ENCODE measurements around the gene REXO5.
"Not testable (repeated sequence)": the region's sequence is repeated elsewhere in the genome, so short reads cannot be mapped to it uniquely, and the experiment has no call there.

Gene REXO5

GRCh38 chr16:20850981-20851380, 44.7 kb downstream of the REXO5 start:
- DNase-seq = no peak

- no peak for DNase-seq
Observed at GRCh38 chr16:20851601-20852000, 45.3 kb downstream of the REXO5 start.

DNA sequence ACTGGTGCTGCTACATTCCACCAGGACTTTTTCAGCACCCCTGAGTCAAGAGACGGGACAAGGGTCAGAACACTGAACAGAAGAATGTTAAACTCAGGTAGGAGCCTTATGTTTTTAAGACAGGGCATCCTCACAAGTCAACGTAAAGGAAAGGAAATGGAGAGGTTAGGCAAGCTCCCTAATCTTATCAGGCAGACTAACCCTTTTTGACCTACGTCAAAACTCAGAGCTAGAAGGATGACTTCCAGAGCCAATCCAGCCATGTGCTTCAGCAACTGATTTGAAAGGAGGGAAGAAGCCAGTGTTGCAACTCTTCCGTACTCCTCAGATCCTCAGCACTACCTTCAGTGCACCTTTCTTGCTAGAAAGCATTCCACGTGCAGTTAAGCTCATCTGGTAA, 46.8 kb downstream of the REXO5 start:
- DNase-seq = no peak

DNA sequence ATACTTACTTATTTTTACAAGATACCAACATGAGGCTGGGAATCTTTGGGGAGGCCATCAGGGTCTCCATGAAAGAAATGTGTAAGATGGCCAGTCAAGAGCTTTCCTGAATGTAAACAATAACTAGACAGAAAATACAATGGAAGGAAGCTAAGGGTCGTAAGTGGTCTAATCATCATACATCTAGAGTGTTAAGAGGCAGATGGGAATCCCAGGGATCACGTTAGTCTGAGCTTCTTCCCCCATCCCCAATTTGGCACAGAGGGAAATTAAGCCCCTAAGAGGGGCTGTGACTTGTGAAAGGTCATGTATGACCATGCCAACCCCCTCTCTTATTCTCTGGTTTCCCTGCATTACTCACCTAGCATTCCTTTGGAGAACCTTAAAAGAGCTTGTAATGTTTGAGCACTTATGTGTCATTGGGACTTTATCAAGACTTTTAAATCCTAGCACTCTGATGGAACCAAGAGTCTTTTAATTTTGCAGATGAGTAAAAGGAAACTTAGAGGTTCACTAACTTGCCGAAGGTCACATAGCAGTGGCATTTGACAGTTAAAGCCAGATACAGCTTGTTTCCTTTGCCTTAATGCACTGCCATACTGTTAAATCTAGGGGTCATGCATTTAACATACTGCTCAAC, 47.8 kb downstream of the REXO5 start:
- DNase-seq = no peak

DNA sequence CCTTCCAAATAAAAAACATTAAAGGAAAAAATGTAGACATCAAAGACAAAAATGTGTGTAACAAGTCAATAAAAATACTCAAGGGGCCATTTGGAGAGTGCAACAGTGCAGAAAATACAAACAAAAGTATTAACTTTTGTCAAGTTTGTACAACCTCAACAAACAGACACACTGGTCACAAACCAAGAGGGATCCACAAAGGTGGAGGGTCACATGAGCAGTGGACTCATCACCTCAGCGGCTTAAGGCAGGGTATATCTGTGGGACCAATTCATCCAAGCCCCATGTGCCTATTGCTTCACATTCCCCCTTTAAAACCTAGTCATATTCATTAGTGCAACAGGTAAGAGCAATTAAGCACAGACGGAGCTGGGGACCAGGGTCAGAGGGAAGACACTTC, 48.6 kb downstream of the REXO5 start:
- DNase-seq = no peak

DNA sequence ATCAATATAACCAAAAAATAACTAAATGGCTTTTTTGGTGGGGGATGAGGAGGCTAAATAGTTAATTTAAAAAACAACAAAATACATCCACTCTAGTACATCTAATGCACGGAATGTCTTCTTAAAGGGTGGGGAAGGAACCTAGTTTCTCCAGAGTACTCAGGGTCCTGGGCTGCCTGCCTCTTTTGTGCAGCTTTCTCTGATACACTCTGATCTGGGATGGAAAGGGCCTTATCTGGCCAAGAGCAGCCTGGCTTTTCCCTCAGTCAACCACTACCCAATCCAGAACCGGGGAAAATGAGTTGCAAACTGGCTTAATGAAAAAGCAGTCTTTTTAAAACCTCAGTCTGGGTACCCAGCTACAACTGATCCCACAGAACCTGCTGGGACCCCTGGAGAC, 51.0 kb downstream of the REXO5 start:
- DNase-seq = no peak

GRCh38 chr16:20859229-20859628, 52.9 kb downstream of the REXO5 start:
- DNase-seq = no peak

- DNase-seq = no peak
Observed at GRCh38 chr16:20859699-20860098, 53.4 kb downstream of the REXO5 start.

DNA sequence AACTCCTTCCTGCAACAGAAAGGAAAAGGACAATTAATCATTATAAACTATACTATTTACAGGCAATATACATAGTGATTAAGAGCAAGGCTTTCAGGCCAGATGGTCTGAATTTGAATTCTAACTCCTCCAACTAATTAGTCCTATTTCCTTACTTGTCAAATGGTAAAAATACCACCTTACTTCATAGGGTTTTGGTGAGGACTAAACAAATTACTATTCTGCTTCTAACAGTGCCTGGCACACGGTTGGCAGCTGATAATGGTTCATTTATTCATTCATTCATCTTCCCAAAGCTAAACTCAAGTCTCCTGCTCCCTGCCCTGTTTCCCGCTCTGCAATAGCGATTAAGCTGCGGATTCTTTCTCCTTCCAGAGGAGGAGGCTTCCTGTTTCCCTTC, 54.0 kb downstream of the REXO5 start:
- DNase-seq = no peak

DNA sequence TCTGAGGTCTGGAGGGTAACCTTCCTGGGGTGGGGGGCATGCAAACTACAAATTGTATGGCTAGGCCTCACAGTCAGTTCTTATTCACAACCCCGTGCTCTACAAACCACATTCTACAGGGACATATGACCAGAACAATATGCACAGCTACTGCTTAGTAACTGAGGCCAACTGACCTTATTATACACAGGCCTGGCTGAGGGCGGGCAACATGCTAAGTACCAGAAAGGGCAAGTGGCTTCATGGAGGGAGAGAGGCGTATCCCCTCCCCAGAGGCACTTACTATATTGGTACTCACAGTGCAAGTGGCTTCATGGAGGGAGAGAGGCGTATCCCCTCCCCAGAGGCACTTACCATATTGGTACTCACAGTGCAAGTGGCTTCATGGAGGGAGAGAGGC, 54.7 kb downstream of the REXO5 start:
- DNase-seq = not testable (repeated sequence)

DNA sequence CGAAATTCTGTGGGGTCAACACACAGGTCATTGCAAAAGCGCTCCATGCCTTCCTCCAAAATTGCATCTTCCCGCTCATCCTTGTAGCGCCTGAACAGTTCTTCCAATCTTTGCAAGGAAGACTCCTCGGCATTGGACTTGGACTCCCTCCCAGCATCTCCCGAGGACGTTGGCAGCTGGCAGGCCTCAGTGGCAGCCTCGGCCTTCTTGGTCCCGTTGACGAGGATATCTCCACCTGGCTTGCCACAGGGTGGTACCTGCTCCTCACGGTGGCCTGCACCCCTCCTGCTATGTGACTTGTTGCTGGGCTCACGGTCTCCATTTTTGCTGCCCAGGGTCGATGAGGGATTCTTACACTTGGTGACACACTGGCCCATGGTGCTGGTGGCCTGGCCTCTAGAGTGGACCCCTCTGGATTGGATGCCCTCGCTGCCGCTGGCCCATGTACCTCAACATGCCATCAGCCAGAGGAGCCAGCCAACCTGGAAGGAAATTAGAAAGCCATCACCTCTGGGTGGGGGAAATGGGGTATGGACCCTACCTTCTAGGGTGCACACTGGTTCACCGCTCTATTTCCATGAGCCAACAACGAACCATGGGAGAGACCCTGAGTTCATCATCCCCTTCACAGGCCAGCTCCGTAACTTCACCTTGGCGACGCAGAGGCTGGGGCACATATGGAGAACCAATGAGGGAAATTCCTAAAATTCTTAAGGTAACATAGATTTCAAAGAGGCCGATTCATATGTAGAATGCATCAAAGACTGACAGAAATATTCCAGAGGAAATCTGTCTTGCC, 56.0 kb downstream of the REXO5 start:
- DNase-seq = no peak

DNA sequence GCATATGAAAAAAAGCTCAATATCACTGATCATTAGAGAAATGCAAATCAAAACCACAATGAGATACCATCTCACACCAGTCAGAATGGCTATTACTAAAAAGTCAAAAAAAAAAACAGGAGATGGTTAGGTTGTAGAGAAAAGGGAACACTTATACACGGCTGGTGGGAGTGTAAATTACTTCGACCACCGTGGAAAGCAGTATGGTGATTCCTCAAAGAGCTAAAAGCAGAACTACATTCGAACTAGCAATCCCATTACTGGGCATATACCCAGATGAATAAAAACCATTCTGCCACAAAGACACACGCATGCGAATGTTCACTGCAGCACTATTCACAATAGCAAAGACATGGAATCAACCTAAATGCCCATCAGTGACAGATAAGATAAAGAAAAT, 58.0 kb downstream of the REXO5 start:
- not testable (repeated sequence) for DNase-seq

GRCh38 chr16:20865420-20866131, 59.2 kb downstream of the REXO5 start:
- no peak for DNase-seq

- no peak for DNase-seq
Observed at GRCh38 chr16:20866145-20866772, 59.9 kb downstream of the REXO5 start.

- no peak for DNase-seq
Observed at GRCh38 chr16:20866801-20867200, 60.5 kb downstream of the REXO5 start.

GRCh38 chr16:20867585-20867984, 61.3 kb downstream of the REXO5 start:
- DNase-seq = no peak

- no peak for DNase-seq
Observed at GRCh38 chr16:20868890-20869289, 62.6 kb downstream of the REXO5 start.

DNA sequence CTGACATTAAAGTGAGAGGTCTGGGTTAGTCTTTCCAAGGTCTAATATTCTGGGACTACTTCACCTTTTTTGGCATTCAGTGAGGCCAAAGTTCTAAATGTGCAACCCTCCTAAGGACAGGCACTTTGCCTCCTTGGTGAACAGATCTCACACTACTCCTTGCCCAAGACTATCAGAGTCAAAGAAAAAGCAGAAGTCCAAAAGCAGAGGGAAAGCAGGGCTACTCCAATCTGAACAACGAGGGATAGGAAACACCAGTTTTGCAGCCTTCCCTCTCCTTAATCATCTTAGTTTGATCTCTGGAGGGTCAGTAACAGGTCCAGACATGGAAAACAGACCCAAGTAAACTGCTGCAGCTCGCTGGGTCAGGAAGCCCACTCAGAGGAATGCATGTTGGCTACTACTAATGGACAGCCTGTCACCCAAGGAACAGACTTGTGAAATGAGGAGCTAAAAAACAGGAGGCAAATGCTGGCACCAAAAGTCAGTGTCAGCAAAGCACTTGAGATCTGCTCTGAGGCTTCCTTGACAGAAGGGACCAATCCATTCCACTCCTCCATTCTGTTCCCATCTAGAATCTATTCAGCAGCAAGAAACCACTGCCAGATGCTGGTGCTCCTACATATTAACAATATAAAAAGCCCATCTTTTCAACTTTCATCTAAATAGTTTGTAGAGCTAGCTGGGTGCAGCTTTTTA, 63.9 kb downstream of the REXO5 start:
- DNase-seq = no peak

GRCh38 chr16:20871258-20871657, 64.9 kb downstream of the REXO5 start:
- no peak for DNase-seq

DNA sequence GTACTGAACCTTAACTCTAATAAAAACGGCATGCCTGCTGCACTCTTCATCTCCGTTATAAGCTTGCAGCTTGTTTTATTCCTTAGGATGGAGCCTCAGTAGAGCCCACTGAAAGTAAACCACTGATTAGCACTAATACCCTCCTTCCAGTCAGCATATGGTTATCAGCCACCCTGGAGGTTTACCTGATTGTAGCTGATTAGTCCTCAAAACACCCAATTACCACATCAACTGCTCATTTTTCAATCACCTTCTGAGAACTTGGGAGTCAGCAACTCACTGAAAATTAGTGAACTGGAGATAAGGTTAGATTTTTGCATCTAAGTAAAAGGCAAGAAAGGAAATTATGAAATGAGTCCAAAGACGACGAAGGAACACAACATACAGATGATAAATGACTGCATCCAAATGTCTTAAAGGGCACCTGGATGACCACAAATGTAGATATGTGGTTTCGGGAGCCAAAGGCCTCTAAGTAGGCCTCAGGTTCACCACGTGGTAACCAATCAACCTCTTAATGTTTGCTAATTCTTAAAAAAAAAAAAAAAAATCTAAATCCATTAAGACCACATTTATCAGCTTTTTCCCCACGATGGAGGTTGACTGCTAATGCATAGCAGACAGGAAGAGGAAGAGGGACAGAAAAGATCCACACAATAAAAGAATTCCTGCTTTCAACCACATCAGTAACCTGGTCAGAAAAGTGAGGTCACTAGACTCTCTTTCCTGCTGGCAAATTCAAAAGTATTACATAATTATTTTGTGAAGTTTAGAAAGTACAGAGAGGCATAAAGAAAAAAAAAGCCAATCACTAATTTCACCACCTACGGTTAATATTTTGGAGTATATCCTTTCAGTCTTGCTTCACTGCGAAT, 65.9 kb downstream of the REXO5 start:
- no peak for DNase-seq

- DNase-seq = no peak
Observed at GRCh38 chr16:20873331-20873730, 67.0 kb downstream of the REXO5 start.

DNA sequence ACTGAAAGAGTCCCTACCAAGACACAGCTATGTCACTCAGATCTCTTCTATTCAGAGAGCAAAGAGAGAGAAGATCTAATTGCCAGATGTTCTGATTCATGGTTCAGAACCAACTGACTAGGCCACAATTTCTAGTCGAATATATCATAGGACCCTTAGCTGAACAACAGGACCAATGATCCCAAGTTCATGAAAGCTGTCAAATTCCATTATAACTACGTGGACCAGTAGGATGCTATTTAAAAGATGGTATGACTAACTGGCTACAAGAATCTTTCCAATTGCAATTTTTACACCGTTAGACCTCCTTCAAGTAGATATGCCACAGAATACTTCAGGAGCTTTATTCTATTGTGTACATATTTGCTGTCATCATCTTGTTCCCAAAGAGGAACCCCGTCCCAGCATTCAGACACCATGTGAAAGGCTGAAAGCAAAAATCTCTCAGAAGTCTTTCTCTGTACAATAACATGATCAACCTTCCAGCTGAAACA, 67.8 kb downstream of the REXO5 start:
- no peak for DNase-seq

Measured in activated naive CD4-positive, alpha-beta T cell treated with anti-CD3 and anti-CD28 coated beads, Interleukin-2, amount 50 U/mL, for 16 hours (primary cell).